SK-N-SH treated with all-trans-retinoic acid at 6 μM for 48 hours (cell line): Measurements from ENCODE around the gene USP14.
"Not testable (repeated sequence)": the region's sequence is repeated elsewhere in the genome, so short reads cannot be mapped to it uniquely, and the experiment has no call there.

ENCODE experiments used
- ATAC-seq: fragments of 200-7000 bp; cut with Tn5 transposase; 3 replicates; pipeline ENCODE4 v1.9.1; 2020; ENCODE audit warnings: mild to moderate bottlenecking, moderate library complexity
- ARNTL ChIP-seq: fragments of 450-650 bp; formaldehyde crosslinking; IDR thresholded peaks from 2 replicates; pipeline ENCODE4 v1.5.0; 2020; ENCODE audit warnings: low read depth, mild to moderate bottlenecking, moderate library complexity, borderline replicate concordance
- BACH2 ChIP-seq: fragments of 250-450 bp; sonication (Bioruptor Pico); IDR thresholded peaks from 2 replicates; pipeline ENCODE4 v1.9.0; 2021; ENCODE audit warnings: mild to moderate bottlenecking, borderline replicate concordance
- CREB5 ChIP-seq: fragments of 250-450 bp; sonication (Bioruptor Pico); IDR thresholded peaks from 2 replicates; pipeline ENCODE4 v1.5.1; 2020; ENCODE audit warnings: low read depth, mild to moderate bottlenecking, moderate library complexity
- ESRRG ChIP-seq: fragments of 250-450 bp; sonication (Bioruptor Pico); IDR thresholded peaks from 2 replicates; pipeline ENCODE4 v1.6.1; 2021; ENCODE audit warnings: mild to moderate bottlenecking
- GLIS3 ChIP-seq: fragments of 250-450 bp; sonication (Bioruptor Pico); IDR thresholded peaks from 2 replicates; pipeline ENCODE4 v1.5.0; 2020; ENCODE audit warnings: mild to moderate bottlenecking, moderate library complexity
- PATZ1 ChIP-seq: fragments of 250-450 bp; sonication (Bioruptor Pico); IDR thresholded peaks from 2 replicates; pipeline ENCODE4 v1.8.0; 2020; ENCODE audit warnings: mild to moderate bottlenecking, moderate library complexity, borderline replicate concordance
- POU6F1 ChIP-seq: fragments of 250-450 bp; sonication (Bioruptor Pico); IDR thresholded peaks from 2 replicates; pipeline ENCODE4 v1.8.0; 2021; ENCODE audit warnings: low read depth, mild to moderate bottlenecking, moderate library complexity, borderline replicate concordance
- PPARA ChIP-seq: fragments of 250-450 bp; sonication (Bioruptor Pico); IDR thresholded peaks from 2 replicates; pipeline ENCODE4 v1.5.0; 2020; ENCODE audit warnings: mild to moderate bottlenecking, borderline replicate concordance
- RARB ChIP-seq: fragments of 250-450 bp; sonication (Bioruptor Pico); IDR thresholded peaks from 2 replicates; pipeline ENCODE4 v1.8.0; 2021; ENCODE audit warnings: mild to moderate bottlenecking, moderate library complexity
- SNAI2 ChIP-seq: fragments of 250-450 bp; sonication (Bioruptor Pico); IDR thresholded peaks from 2 replicates; pipeline ENCODE4 v1.5.0; 2020; ENCODE audit warnings: mild to moderate bottlenecking, moderate library complexity
- TCF4 ChIP-seq: fragments of 250-450 bp; sonication (Bioruptor Pico); IDR thresholded peaks from 2 replicates; pipeline ENCODE4 v1.8.0; 2021; ENCODE audit warnings: mild to moderate bottlenecking, moderate library complexity, borderline replicate concordance
- ZC3H10 ChIP-seq: fragments of 250-450 bp; sonication (Bioruptor Pico); IDR thresholded peaks from 2 replicates; pipeline ENCODE4 v1.5.1; 2021; ENCODE audit warnings: mild to moderate bottlenecking, moderate library complexity
- ZFP3 ChIP-seq: fragments of 250-450 bp; sonication (Bioruptor Pico); IDR thresholded peaks from 2 replicates; pipeline ENCODE4 v1.5.0; 2020; ENCODE audit warnings: mild to moderate bottlenecking, moderate library complexity
- ZFP30 ChIP-seq: fragments of 450-650 bp; formaldehyde crosslinking; IDR thresholded peaks from 2 replicates; pipeline ENCODE4 v1.5.0; 2022; ENCODE audit warnings: mild to moderate bottlenecking, moderate library complexity
- ZNF565 ChIP-seq: fragments of 450-650 bp; formaldehyde crosslinking; conservative IDR thresholded peaks from 2 replicates; pipeline ENCODE4 v1.5.0; 2020; ENCODE audit warnings: low read depth, mild to moderate bottlenecking, moderate library complexity
- ZNF70 ChIP-seq: fragments of 450-650 bp; formaldehyde crosslinking; IDR thresholded peaks from 2 replicates; pipeline ENCODE4 v1.5.0; 2020; ENCODE audit warnings: mild to moderate bottlenecking, moderate library complexity
- ZNF8 ChIP-seq: fragments of 450-650 bp; formaldehyde crosslinking; IDR thresholded peaks from 2 replicates; pipeline ENCODE4 v1.5.0; 2020; ENCODE audit warnings: mild to moderate bottlenecking, moderate library complexity
- TF ChIP-seq, protein P1 (sequence below): fragments of 250-450 bp; sonication (Bioruptor Pico); IDR thresholded peaks from 2 replicates; pipeline ENCODE4 v1.5.0; 2020; ENCODE audit warnings: mild to moderate bottlenecking, moderate library complexity
- TF ChIP-seq, protein P2 (sequence below): fragments of 250-450 bp; sonication (Bioruptor Pico); IDR thresholded peaks from 2 replicates; pipeline ENCODE4 v1.5.1; 2021; ENCODE audit warnings: mild to moderate bottlenecking, moderate library complexity

Gene USP14

GRCh38 chr18:136433-136832 lies 21.9 kb upstream of the USP14 start:
- no peak for ATAC-seq
- TF ChIP-seq TCF4 (CRISPR knock-in tag): no peak
- TF ChIP-seq SNAI2 (CRISPR knock-in tag): no peak

- no peak for TF ChIP-seq ZNF70 (CRISPR knock-in tag)
- TF ChIP-seq ZFP3 (CRISPR knock-in tag): no peak
- no peak for TF ChIP-seq PPARA (CRISPR knock-in tag)
- TF ChIP-seq ZFP30: no peak
- no peak for TF ChIP-seq BACH2
- TF ChIP-seq, protein P1, sequence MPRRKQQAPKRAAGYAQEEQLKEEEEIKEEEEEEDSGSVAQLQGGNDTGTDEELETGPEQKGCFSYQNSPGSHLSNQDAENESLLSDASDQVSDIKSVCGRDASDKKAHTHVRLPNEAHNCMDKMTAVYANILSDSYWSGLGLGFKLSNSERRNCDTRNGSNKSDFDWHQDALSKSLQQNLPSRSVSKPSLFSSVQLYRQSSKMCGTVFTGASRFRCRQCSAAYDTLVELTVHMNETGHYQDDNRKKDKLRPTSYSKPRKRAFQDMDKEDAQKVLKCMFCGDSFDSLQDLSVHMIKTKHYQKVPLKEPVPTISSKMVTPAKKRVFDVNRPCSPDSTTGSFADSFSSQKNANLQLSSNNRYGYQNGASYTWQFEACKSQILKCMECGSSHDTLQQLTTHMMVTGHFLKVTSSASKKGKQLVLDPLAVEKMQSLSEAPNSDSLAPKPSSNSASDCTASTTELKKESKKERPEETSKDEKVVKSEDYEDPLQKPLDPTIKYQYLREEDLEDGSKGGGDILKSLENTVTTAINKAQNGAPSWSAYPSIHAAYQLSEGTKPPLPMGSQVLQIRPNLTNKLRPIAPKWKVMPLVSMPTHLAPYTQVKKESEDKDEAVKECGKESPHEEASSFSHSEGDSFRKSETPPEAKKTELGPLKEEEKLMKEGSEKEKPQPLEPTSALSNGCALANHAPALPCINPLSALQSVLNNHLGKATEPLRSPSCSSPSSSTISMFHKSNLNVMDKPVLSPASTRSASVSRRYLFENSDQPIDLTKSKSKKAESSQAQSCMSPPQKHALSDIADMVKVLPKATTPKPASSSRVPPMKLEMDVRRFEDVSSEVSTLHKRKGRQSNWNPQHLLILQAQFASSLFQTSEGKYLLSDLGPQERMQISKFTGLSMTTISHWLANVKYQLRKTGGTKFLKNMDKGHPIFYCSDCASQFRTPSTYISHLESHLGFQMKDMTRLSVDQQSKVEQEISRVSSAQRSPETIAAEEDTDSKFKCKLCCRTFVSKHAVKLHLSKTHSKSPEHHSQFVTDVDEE (CRISPR knock-in tag): no peak
- no peak for ATAC-seq
Observed at GRCh38 chr18:137327-137726, 21.0 kb upstream of the USP14 start.

- ATAC-seq: no peak
- TF ChIP-seq ZFP30: no peak
- no peak for TF ChIP-seq GLIS3 (CRISPR knock-in tag)
- no peak for TF ChIP-seq ZC3H10 (CRISPR knock-in tag)
- TF ChIP-seq ZFP3 (CRISPR knock-in tag): no peak
- TF ChIP-seq CREB5 (CRISPR knock-in tag): no peak
- no peak for TF ChIP-seq ESRRG (CRISPR knock-in tag)
- no peak for TF ChIP-seq SNAI2 (CRISPR knock-in tag)
- TF ChIP-seq ARNTL (CRISPR knock-in tag): no peak
- TF ChIP-seq PATZ1 (CRISPR knock-in tag): no peak
- TF ChIP-seq, protein P1 (CRISPR knock-in tag): no peak
- TF ChIP-seq TCF4 (CRISPR knock-in tag): no peak
- TF ChIP-seq ZNF565 (CRISPR knock-in tag): no peak
- TF ChIP-seq POU6F1: no peak
- TF ChIP-seq RARB: no peak
- TF ChIP-seq PPARA (CRISPR knock-in tag): no peak
- TF ChIP-seq BACH2: no peak
- no peak for TF ChIP-seq ZNF8
- no peak for TF ChIP-seq ZNF70 (CRISPR knock-in tag)
- TF ChIP-seq, protein P2, sequence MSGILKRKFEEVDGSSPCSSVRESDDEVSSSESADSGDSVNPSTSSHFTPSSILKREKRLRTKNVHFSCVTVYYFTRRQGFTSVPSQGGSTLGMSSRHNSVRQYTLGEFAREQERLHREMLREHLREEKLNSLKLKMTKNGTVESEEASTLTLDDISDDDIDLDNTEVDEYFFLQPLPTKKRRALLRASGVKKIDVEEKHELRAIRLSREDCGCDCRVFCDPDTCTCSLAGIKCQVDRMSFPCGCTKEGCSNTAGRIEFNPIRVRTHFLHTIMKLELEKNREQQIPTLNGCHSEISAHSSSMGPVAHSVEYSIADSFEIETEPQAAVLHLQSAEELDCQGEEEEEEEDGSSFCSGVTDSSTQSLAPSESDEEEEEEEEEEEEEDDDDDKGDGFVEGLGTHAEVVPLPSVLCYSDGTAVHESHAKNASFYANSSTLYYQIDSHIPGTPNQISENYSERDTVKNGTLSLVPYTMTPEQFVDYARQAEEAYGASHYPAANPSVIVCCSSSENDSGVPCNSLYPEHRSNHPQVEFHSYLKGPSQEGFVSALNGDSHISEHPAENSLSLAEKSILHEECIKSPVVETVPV: no peak
Observed at GRCh38 chr18:140670-141266, 17.6 kb upstream of the USP14 start.

GRCh38 chr18:142624-143296 lies 15.6 kb upstream of the USP14 start:
- ATAC-seq: not testable (repeated sequence)
